Small intestine (tissue), 7 donors: ENCODE measurements around the gene IL6ST. TPM values are rescaled to one million over a fixed set of nuclear protein-coding genes. Genes with fewer than 3 reads are reported as not detected.
"Not testable (repeated sequence)": the region's sequence is repeated elsewhere in the genome, so short reads cannot be mapped to it uniquely, and the experiment has no call there.

Experiments
- DNase-seq, 2 donors: peaks; one replicate each; pipeline versions ENCODE4 v3.0.0 to v3.0.0-alpha.2; 2013
- FAIRE-seq: peaks from 2 replicates; lab custom pipeline; 2012; peaks lifted over from hg19 to GRCh38; lab: Jason Lieb, UNC
- H3K27ac ChIP-seq, 3 donors: one replicate each; pipeline ENCODE4 v1.5.1; 2013; ENCODE audit warnings: low read length in 2 of 3, mild to moderate bottlenecking in 2 of 3, control low read depth in 1 of 3, inconsistent platforms in 1 of 3, low read depth in 1 of 3, moderate library complexity in 1 of 3
- H3K27me3 ChIP-seq, 3 donors: one replicate each; pipeline ENCODE4 v1.6.1; 2013; ENCODE audit warnings: low read length in 3 of 3, inconsistent platforms in 1 of 3; ENCODE audit not compliant: control insufficient read depth in 3 of 3, insufficient read depth in 3 of 3
- H3K36me3 ChIP-seq, 3 donors: one replicate each; pipeline ENCODE4 v1.6.1; 2013; ENCODE audit warnings: low read length in 3 of 3, inconsistent platforms in 1 of 3, low read depth in 1 of 3, mild to moderate bottlenecking in 1 of 3, moderate library complexity in 1 of 3; ENCODE audit not compliant: control insufficient read depth in 3 of 3, insufficient read depth in 2 of 3
- H3K4me1 ChIP-seq, 3 donors: one replicate each; pipeline ENCODE4 v1.6.1; 2013; ENCODE audit warnings: low read length in 2 of 3, inconsistent platforms in 1 of 3, low read depth in 1 of 3, mild to moderate bottlenecking in 1 of 3, moderate library complexity in 1 of 3; ENCODE audit not compliant: control insufficient read depth in 3 of 3, insufficient read depth in 2 of 3
- H3K4me3 ChIP-seq, 3 donors: one replicate each; pipeline ENCODE4 v1.5.1; 2013; ENCODE audit warnings: low read length in 3 of 3, control low read depth in 1 of 3, inconsistent platforms in 1 of 3, low read depth in 1 of 3, mild to moderate bottlenecking in 1 of 3, moderate library complexity in 1 of 3
- H3K9me3 ChIP-seq, 2 donors: one replicate each; pipeline ENCODE4 v1.6.1; 2013; ENCODE audit warnings: low read depth in 1 of 2, low read length in 1 of 2; ENCODE audit not compliant: control insufficient read depth in 2 of 2, insufficient read depth in 1 of 2
- WGBS, 3 donors: extraction: QIAGEN DNeasy Blood & Tissue Kit; methylation state at CpG; one replicate each; pipeline ENCODE4 v1.1.7; 2013; 5-methylcytosine and 5-hydroxymethylcytosine counted together
- polyA plus RNA-seq, 4 donors: library from polyadenylated mRNA; stranded (reverse) in 3 of 4; unstranded in 1 of 4; fragments of 200-250 nt in 3 of 4; fragments of 120-200 nt in 1 of 4; gene quantifications; one replicate each; pipeline versions ENCODE4 v1.2.1 to v1.2.3, GENCODE V29; 2013
- donor health status: healthy with polysubstance abuse.
- donor health status: control.
- donor health status: control.
- donor health status: Bipolar disorder and iron deficiency.
- donor health status: healthy.

IL6ST gene
- polyA plus RNA-seq, 4 donors = 6.5 to 49.3 (median 16.5) TPM

- H3K27ac ChIP-seq, H3K4me3 ChIP-seq, DNase-seq, H3K4me1 ChIP-seq, H3K36me3 ChIP-seq, FAIRE-seq, H3K9me3 ChIP-seq, H3K27me3 ChIP-seq: not testable (repeated sequence)
- WGBS, 3 donors = 75% methylated on average over 2 of the region's 5 CpGs; no CpG with 5 or more reads in 2 of the 3 donors
Measured at GRCh38 chr5:56013939-56014338, 19.2 kb upstream of the IL6ST start.

- no peak for DNase-seq
- Histone ChIP-seq H3K4me3 (no peak overlapping the region), H3K4me1 (peaks cover 0 to 6% (median 0%) of the 10 kb centered on the region in 3 donors), H3K27me3 (no peaks in the 10 kb centered on the region), H3K36me3 (no peaks in the 10 kb centered on the region), H3K9me3 (peaks cover 0 to 4% of the 10 kb centered on the region in 2 donors), H3K27ac (peak overlapping the region in 1 of 3 donors; percentile 57)
- FAIRE-seq = no peak
- WGBS, 3 donors = 74 to 85% (median 74%) methylated on average over 5 of the region's 5 CpGs
Measured at GRCh38 chr5:56012281-56012963, 17.7 kb upstream of the IL6ST start.

GRCh38 chr5:56011835-56012234, 17.1 kb upstream of the IL6ST start:
- Histone ChIP-seq H3K36me3 (no peaks in the 10 kb centered on the region), H3K27ac (peak overlapping the region in 1 of 3 donors; percentile 57), H3K4me1 (peaks cover 0 to 6% (median 0%) of the 10 kb centered on the region in 3 donors), H3K4me3 (no peak overlapping the region), H3K9me3 (peaks cover 0 to 4% of the 10 kb centered on the region in 2 donors), H3K27me3 (no peaks in the 10 kb centered on the region)
- DNase-seq (no peak), FAIRE-seq (no peak)
- WGBS, 3 donors = 67 to 79% (median 69%) methylated on average over 3 of the region's 3 CpGs

GRCh38 chr5:56010431-56010830, 15.7 kb upstream of the IL6ST start:
- no peak for FAIRE-seq
- no peaks in the 10 kb centered on the region for H3K27me3 ChIP-seq
- H3K36me3 ChIP-seq = no peaks in the 10 kb centered on the region
- no peak overlapping the region for H3K4me3 ChIP-seq
- no peaks in the 10 kb centered on the region for H3K9me3 ChIP-seq
- WGBS, 3 donors = 95 to 96% (median 95%) methylated on average over 3 of the region's 3 CpGs
- H3K4me1 ChIP-seq = peaks cover 0 to 6% (median 0%) of the 10 kb centered on the region in 3 donors
- no peak overlapping the region for H3K27ac ChIP-seq
- DNase-seq = no peak

GRCh38 chr5:56006600-56006999, 11.8 kb upstream of the IL6ST start:
- no peaks in the 10 kb centered on the region for H3K36me3 ChIP-seq
- no peak for FAIRE-seq

GRCh38 chr5:56006094-56006493, 11.3 kb upstream of the IL6ST start:
- FAIRE-seq (no peak), DNase-seq (no peak)
- 78 to 93% (median 80%) methylated on average over 2 of the region's 2 CpGs for WGBS, 3 donors
- Histone ChIP-seq H3K9me3 (peaks cover 0 to 7% of the 10 kb centered on the region in 2 donors), H3K4me3 (no peak overlapping the region), H3K36me3 (no peaks in the 10 kb centered on the region), H3K27me3 (no peaks in the 10 kb centered on the region), H3K27ac (no peak overlapping the region), H3K4me1 (peaks cover 0 to 6% (median 3%) of the 10 kb centered on the region in 3 donors)

More at GRCh38 chr5:56006600-56006999, 11.8 kb upstream of the IL6ST start:
- H3K4me1 ChIP-seq = peaks cover 0 to 6% (median 4%) of the 10 kb centered on the region in 3 donors
- H3K27me3 ChIP-seq = no peaks in the 10 kb centered on the region
- peaks cover 0 to 7% of the 10 kb centered on the region in 2 donors for H3K9me3 ChIP-seq
- H3K27ac ChIP-seq = no peak overlapping the region
- no peak for DNase-seq
- H3K4me3 ChIP-seq = no peak overlapping the region

GRCh38 chr5:56004874-56005273, 10.1 kb upstream of the IL6ST start:
- Histone ChIP-seq H3K36me3 (no peaks in the 10 kb centered on the region), H3K27ac (no peak overlapping the region), H3K4me3 (no peak overlapping the region), H3K9me3 (peaks cover 0 to 7% of the 10 kb centered on the region in 2 donors), H3K4me1 (peaks cover 0 to 6% (median 3%) of the 10 kb centered on the region in 3 donors), H3K27me3 (no peaks in the 10 kb centered on the region)
- 92 to 100% (median 96%) methylated on average over 1 of the region's 1 CpG for WGBS, 3 donors
- FAIRE-seq (no peak), DNase-seq (no peak)

- 81 to 95% (median 90%) methylated on average over 5 of the region's 5 CpGs for WGBS, 3 donors
- no peak for FAIRE-seq
- H3K4me3 ChIP-seq = no peak overlapping the region
- H3K36me3 ChIP-seq = no peaks in the 10 kb centered on the region
- peaks cover 0 to 7% of the 10 kb centered on the region in 2 donors for H3K9me3 ChIP-seq
- peaks cover 0 to 6% (median 3%) of the 10 kb centered on the region in 3 donors for H3K4me1 ChIP-seq
- no peaks in the 10 kb centered on the region for H3K27me3 ChIP-seq
- H3K27ac ChIP-seq = peak overlapping the region in 2 of 3 donors; percentile 4 to 49
- no peak for DNase-seq
Measured at GRCh38 chr5:56003679-56004078, 8.9 kb upstream of the IL6ST start.
